NCI-H1694 (cell line): ENCODE results near the gene OR2T1.
"Not testable (repeated sequence)": the region's sequence is repeated elsewhere in the genome, so short reads cannot be mapped to it uniquely, and the experiment has no call there.

Experiments
- DNase-seq: peaks from one replicate; lab custom pipeline; 2025; lab: John Stamatoyannopoulos, UW

The OR2T1 gene

DNA sequence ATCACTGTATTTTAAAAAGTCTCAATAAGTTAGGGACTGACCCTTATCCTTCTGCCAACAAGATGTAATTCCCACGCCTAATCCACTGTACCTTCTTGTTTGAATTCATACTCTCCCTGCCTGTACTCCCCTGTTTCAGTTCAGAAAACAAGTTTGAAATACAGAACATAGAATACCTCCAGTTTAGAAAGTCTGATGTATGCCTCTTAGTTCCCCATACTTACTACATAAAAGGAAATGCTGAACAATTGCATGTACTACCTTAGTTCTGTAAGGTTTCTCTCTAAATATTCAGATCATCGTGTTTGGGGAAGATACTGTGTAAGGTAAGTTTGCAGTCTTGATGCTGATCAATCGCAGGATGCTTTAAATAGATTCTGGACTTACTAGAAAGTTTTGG is 33.5 kb downstream of the OR2T1 start:
- not testable (repeated sequence) for DNase-seq

DNA sequence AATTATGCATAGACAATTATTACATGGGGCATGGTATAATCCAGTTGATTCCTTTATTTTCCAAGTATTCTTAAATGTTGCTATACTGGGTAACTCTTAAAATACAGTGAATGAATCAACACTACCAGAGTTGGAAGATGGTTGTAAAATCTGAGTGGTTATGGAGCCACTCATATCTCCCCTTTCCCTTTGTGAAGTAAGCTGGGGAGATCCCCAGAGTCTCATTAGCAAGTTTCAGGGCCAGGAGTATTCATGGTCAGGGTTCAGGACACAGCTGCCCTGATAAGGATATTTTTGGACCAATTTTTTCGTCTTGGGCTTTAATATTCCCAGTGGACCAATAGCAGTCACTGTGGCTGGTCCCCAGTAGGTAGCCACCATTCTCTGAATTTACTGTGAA is 35.8 kb downstream of the OR2T1 start:
- not testable (repeated sequence) for DNase-seq

DNA sequence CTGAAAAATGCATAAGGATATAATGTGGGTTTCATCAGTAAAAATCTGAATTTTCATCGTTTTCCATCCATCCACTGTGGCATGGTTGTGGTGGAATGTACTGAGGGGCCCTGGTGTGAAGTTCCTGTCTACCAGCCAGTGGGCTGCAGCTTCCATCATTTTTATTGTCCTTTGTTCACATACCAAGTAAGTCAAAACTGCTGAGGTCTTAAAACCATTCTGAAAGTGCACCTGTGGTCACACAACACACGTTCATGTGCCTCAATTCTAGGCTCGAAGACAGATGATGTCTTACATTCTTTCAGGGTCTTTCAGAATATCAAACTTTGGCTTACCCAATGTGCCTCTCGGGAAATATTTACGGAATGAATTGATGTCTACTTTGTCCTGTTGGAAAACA is 36.4 kb downstream of the OR2T1 start:
- not testable (repeated sequence) for DNase-seq

DNA sequence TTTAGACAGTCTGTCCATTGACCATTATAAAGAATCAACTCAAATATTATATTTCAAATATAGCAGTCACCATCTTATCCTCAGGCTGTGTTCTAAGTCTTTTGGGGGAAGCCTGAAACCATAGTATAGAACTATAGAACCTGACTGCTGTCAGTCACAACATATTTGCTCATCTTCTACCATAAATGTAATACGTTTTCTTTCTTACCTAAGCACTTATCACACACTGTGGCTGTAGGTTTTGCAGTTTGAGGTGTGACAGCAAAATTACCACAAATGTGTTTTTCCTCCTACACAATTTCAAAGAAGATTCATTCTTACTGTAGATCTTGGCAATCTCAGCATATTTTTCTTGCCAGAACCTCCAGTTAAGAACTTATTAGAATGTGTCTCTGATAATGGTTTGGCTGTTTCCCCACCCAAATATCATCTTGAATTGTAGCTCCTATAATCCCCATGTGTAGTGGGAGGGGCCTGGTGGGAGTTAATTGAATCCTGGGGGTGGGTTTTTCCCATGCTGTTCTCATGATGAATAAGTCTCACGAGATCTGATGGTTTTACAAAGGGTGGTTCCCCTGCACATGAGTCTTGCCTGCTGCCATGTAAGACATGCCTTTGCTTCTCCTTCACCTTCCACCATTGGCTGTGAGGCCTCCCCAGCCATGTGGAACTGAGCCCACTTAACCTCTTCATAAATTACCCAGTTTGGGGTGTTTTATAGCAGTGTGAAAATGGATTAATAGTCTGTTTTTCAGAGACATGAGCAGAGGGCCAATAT is 39.8 kb downstream of the OR2T1 start:
- not testable (repeated sequence) for DNase-seq

DNA sequence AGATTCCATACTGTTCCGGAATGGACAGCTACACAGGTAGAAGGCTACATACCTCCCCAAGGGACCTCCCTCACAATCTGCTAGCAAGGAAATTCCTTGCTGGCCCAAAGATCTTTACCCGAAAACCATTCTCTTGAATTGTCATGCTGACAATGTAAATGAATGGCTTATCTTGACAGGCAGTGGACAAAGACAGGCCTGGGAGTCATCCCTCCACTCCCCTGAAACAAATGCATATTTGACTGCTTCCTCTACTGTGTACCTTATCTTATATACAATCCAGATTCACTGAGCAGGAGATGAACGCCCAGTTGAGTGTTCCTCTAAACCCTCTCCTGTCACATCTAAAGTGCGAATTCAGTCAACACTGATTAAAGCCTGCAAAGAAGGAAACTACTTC is 41.8 kb downstream of the OR2T1 start:
- not testable (repeated sequence) for DNase-seq

DNA sequence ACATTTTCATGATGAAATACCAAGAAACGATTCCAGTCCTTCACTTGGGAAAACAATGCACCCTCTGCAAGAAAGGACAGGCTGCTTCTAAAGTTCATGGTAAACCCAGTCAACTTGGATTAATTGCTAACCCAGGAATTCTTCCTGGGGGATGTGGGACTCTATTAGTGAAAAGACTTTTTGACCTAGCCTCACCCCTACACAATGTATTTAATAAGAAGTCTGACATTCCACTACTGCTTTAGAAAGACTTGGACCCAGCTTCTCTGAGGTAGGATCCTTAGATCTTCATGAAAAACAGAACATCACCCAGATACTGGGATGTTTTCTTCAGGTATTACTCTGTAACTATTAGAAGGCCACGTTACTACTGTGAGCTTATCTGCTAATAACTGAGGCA is 42.6 kb downstream of the OR2T1 start, which contains the start of gene OR2T2:
Gene OR2T2, plus strand, starts transcription at position 239 of the 400 bp plus-strand sequence. CDS start 7,161 bp downstream, outside the sequence.
- not testable (repeated sequence) for DNase-seq

DNA sequence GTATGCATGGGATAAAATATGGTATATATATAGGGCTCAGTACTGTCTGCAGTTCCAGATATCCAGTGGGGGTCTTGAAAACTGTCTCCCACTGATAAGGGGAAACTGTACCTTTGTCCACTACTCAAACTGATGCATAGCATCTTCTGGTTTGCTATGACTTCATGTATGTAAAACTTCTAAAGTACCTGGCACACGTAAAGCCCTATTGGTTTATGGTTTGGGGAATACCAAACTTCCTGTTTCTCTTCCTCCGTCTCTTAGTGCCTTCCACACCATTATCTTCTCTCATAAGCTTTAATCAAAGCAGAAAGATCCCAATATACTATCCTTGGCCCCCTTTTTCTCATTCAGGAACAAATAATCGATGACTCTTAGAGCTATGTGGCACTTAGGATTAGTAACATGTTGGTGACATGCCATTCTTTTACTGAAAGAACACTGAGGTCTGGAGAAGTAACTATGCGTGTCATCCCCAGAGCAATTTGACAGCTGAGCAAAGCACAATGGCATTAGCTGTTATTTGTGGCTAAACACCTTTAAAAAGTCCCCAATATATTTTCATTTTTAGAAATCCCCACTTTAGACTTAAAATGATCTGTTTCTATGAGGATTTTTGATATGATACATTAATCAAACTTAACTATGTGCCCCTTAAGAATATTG is 45.7 kb downstream of the OR2T1 start:
- not testable (repeated sequence) for DNase-seq

DNA sequence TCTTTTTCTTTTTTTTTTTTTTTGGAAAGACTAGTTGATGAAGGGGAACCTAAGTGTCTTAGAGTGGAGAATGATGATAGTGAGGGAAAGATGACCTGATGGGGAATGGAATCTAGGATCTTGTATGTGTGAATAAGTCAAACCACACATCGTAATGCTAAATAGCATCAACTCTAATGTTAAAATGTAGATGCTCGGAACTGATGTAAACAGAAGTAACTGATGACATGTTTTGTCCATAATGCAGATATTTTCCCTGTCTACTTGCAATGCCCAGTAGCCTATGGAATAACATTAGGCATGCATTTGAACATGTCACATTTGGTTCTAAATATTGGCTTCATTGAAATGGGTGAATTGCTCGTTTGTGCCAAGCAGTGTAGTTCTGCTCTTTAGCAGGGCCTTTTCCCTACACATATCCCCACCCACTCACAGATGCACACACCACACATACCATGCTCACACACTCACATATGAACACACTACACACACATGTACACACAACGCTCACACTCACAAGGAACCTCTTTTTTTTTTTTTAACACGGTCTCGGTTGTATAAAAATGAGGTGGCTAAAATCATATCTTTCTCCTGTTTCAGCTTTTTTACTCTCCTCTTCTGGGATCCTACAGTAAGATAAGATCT is 47.1 kb downstream of the OR2T1 start:
- not testable (repeated sequence) for DNase-seq

DNA sequence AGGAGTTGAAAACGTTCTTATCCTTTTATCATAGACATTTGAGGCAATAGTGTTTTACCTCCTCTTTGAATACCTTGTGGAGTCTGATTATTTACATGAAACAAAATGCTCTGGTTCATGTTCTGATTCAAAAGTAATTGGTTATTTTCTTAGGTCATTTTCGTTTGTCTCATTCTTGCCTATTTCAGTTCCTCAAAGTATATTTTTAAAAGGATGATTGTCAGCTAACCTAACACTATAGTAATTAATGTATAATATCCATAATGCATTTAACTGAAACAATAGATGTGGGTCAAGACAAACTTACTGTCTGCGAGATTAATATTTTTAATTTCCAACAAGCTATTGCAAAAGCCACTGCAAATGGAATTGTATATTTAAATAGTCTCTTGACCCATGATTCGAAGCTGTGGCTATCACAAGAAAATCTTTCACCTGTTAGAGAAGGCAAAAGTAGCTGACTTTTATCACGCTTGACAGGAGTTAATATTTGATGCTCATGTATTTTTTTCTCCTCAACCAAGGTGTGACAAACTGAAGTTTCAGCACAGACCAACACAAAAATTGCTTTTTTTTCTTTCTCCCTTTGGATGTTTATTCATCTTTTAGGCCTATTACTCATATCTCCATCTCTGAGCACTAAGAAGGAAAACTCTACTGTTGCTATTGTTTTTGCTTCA is 47.8 kb downstream of the OR2T1 start:
- not testable (repeated sequence) for DNase-seq

DNA sequence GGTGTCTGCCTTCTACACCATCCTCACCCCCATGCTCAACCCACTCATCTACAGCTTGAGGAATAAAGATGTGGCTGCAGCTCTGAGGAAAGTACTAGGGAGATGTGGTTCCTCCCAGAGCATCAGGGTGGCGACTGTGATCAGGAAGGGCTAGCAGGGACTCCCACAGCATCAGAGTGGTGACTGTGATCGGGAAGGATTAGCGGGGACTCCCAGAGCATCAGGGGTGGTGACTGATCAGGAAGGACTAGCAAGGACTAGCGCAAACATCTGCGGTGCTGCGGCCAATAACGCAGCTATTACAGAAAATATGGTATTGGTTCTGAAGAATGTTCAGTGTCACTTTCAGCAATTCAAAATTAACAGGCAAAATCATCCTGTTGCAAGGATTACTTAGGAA is 50.8 kb downstream of the OR2T1 start:
- not testable (repeated sequence) for DNase-seq

DNA sequence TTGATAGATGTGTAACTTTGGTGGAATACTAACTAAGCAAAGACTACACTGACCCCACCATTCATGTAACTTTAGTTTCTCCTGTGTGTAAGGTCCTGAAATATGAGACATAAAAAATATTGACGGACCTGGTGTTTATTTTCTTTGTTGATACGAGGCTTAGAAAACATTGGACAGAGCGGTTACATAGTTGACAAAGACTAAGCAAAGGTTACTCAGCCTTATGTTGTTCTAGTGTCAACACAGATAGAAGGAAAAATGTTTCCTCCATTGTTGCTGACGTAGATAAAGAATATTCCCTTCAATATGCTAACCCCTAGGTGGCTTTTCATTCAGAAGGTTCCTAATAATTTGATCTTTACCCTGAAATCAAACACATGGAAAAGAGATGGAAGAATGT is 52.2 kb downstream of the OR2T1 start:
- DNase-seq = not testable (repeated sequence)

DNA sequence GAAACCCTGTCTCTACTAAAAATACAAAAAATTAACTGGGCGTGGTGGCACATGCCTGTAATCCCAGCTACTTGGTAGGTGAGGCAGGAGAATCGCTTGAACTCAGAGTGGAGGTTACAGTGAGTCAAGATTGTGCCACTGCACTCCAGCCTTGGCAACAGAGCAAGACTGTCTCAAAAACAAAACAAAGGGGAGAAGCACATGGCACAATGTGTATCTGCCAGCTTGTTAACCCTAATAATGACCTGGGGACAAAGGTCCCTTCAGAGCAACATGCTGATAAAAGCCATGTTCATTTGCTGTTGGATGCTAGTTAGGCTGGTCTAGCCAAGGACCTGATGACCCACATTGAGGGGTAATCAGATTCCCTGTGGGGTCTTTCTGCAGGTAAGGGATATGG is 53.8 kb downstream of the OR2T1 start:
- not testable (repeated sequence) for DNase-seq
